IMR-90 (cell line): ENCODE data around the gene ME3. TPM values are rescaled to one million over a fixed set of nuclear protein-coding genes. Genes with fewer than 3 reads are reported as not detected.

Source experiments
- ATAC-seq: fragments of 200-7000 bp; cut with Tn5 transposase; 2 replicates; pipeline ENCODE4 v1.9.1; 2020; ENCODE audit warnings: low read depth, mild to moderate bottlenecking, moderate library complexity
- BruUV-seq: library from RNA; stranded (reverse); fragments of 400-500 nt; replicated peaks from 2 replicates; lab custom pipeline; 2021; lab: Mats Ljungman, UMichigan
- CTCF ChIA-PET: fragments of 300-600 bp; formaldehyde crosslinking; extraction: SDS; loops from one replicate; lab custom pipeline; 2021; ENCODE audit warnings: antibody characterized with exemption; lab: Yijun Ruan, JAX
- POLR2A ChIA-PET: fragments of 300-600 bp; sonication (Branson Sonifier 250); formaldehyde crosslinking; loops from one replicate; lab custom pipeline; 2022; ENCODE audit warnings: antibody characterized with exemption; ENCODE audit not compliant: unreplicated experiment; lab: Charles Lee
- DNase-seq: peaks from one replicate; pipeline ENCODE4 v3.0.0; 2013
- H2AFZ ChIP-seq: replicated peaks from 2 replicates; pipeline ENCODE3; 2013; ENCODE audit warnings: low read length, mild to moderate bottlenecking; ENCODE audit not compliant: poor library complexity
- H2AK5ac ChIP-seq: 2 replicates; pipeline ENCODE4 v1.6.1; 2013; ENCODE audit warnings: low read depth, low read length, inconsistent platforms
- H2AK9ac ChIP-seq: replicated peaks from 2 replicates; pipeline ENCODE3; 2013; ENCODE audit warnings: mild to moderate bottlenecking, low read depth, low read length, moderate library complexity; ENCODE audit not compliant: poor library complexity
- H2BK120ac ChIP-seq: 2 replicates; pipeline ENCODE4 v1.6.1; 2013; ENCODE audit warnings: low read depth, low read length, inconsistent platforms
- H2BK15ac ChIP-seq: 3 replicates; pipeline ENCODE4 v1.6.1; 2013; ENCODE audit warnings: low read depth, low read length, inconsistent platforms
- H2BK20ac ChIP-seq: 2 replicates; pipeline ENCODE4 v1.6.1; 2013; ENCODE audit warnings: low read depth, mild to moderate bottlenecking, inconsistent platforms, low read length, moderate library complexity
- H2BK5ac ChIP-seq: 2 replicates; pipeline ENCODE4 v1.6.1; 2013; ENCODE audit warnings: mild to moderate bottlenecking, low read depth, low read length, inconsistent platforms; ENCODE audit not compliant: poor library complexity, severe bottlenecking
- H3K14ac ChIP-seq: replicated peaks from 2 replicates; pipeline ENCODE4 v1.6.1; 2013; ENCODE audit warnings: low read depth, low read length, inconsistent platforms
- H3K18ac ChIP-seq: 2 replicates; pipeline ENCODE4 v1.6.1; 2013; ENCODE audit warnings: low read depth, low read length, control low read depth
- H3K23ac ChIP-seq: 2 replicates; pipeline ENCODE4 v1.6.1; 2013; ENCODE audit warnings: low read depth, low read length, inconsistent platforms
- H3K27ac ChIP-seq: 2 replicates; pipeline ENCODE4 v1.5.1; 2013; ENCODE audit warnings: mild to moderate bottlenecking, control low read depth, low read length; ENCODE audit not compliant: insufficient read depth
- H3K27me3 ChIP-seq: 2 replicates; pipeline ENCODE4 v1.6.1; 2013; ENCODE audit warnings: low read length; ENCODE audit not compliant: control insufficient read depth, insufficient read depth
- H3K36me3 ChIP-seq: 2 replicates; pipeline ENCODE4 v1.6.1; 2013; ENCODE audit warnings: low read length, mixed read lengths; ENCODE audit not compliant: control insufficient read depth, insufficient read depth
- H3K4ac ChIP-seq: 2 replicates; pipeline ENCODE4 v1.6.1; 2013; ENCODE audit warnings: low read depth, low read length, inconsistent platforms
- H3K4me1 ChIP-seq: 2 replicates; pipeline ENCODE4 v1.6.1; 2013; ENCODE audit warnings: low read length, mixed read lengths; ENCODE audit not compliant: control insufficient read depth, insufficient read depth
- H3K4me2 ChIP-seq: 2 replicates; pipeline ENCODE4 v1.6.1; 2013; ENCODE audit warnings: low read depth, mild to moderate bottlenecking, control low read depth, low read length, moderate library complexity
- H3K4me3 ChIP-seq: 2 replicates; pipeline ENCODE4 v1.5.1; 2013; ENCODE audit warnings: low read depth, mild to moderate bottlenecking, control low read depth, low read length, moderate library complexity; ENCODE audit not compliant: insufficient read depth
- H3K56ac ChIP-seq: 2 replicates; pipeline ENCODE4 v1.6.1; 2013; ENCODE audit warnings: low read length, inconsistent platforms; ENCODE audit not compliant: insufficient read depth; ENCODE audit errors: extremely low read depth
- H3K79me1 ChIP-seq, 2 experiments: 2 replicates each; pipeline ENCODE4 v1.6.1; 2013; ENCODE audit warnings: low read length in 2 of 2, inconsistent platforms in 1 of 2, low read depth in 1 of 2
- H3K9ac ChIP-seq: 2 replicates; pipeline ENCODE4 v1.6.1; 2013; ENCODE audit warnings: low read depth, low read length, control low read depth
- H3K9me1 ChIP-seq: 2 replicates; pipeline ENCODE4 v1.6.1; 2013; ENCODE audit warnings: low read length, inconsistent platforms; ENCODE audit not compliant: insufficient read depth
- H3K9me3 ChIP-seq: 2 replicates; pipeline ENCODE4 v1.6.1; 2013; ENCODE audit warnings: low read length; ENCODE audit not compliant: control insufficient read depth, insufficient read depth
- H4K20me1 ChIP-seq: 2 replicates; pipeline ENCODE4 v1.6.1; 2013; ENCODE audit warnings: low read length, inconsistent platforms; ENCODE audit not compliant: insufficient read depth
- H4K5ac ChIP-seq: 2 replicates; pipeline ENCODE4 v1.6.1; 2013; ENCODE audit warnings: mild to moderate bottlenecking, low read depth, low read length, control low read depth
- H4K8ac ChIP-seq, 2 experiments: 2 replicates each; pipeline ENCODE4 v1.6.1; 2013; ENCODE audit warnings: low read depth in 2 of 2, low read length in 2 of 2, control low read depth in 1 of 2, inconsistent platforms in 1 of 2
- H4K91ac ChIP-seq: 2 replicates; pipeline ENCODE4 v1.6.1; 2013; ENCODE audit warnings: low read depth, low read length, inconsistent platforms; ENCODE audit not compliant: insufficient read depth
- CEBPB ChIP-seq: IDR thresholded peaks from 2 replicates; pipeline ENCODE4 v1.6.1; 2012; ENCODE audit warnings: low read depth, low read length, improper control_type of control experiment
- MAFK ChIP-seq: IDR thresholded peaks from 2 replicates; pipeline ENCODE4 v1.6.1; 2012; ENCODE audit warnings: low read depth, low read length, improper control_type of control experiment
- MXI1 ChIP-seq: IDR thresholded peaks from 2 replicates; pipeline ENCODE4 v1.6.1; 2012; ENCODE audit warnings: low read depth, mild to moderate bottlenecking, low read length, moderate library complexity, borderline replicate concordance
- POLR2A ChIP-seq: IDR thresholded peaks from 2 replicates; pipeline ENCODE4 v1.6.1; 2012; ENCODE audit warnings: mild to moderate bottlenecking, low read depth, low read length
- dilution Hi-C: fragments of 300-500 bp; cut with HindIII; formaldehyde crosslinking; loops from one replicate; pipeline ENCODE4 v1.14.3; 2018; ENCODE audit warnings: low sequenced_read_pairs; ENCODE audit not compliant: unreplicated experiment
- in situ Hi-C: fragments of 300-500 bp; cut with MboI; formaldehyde crosslinking; loops from 3 replicates; pipeline ENCODE4 v1.14.3; 2019; ENCODE audit warnings: low sequenced_read_pairs, inconsistent platforms, mixed read lengths
- intact Hi-C: fragments of 100-400 bp; cut with micrococcal nuclease; formaldehyde crosslinking; loops from 2 replicates; pipeline ENCODE4 v1.10.0; 2022
- polyA plus RNA-seq, 3 experiments: library from polyadenylated mRNA; depleted of rRNA; stranded (reverse); fragments of >200 nt; gene quantifications; 2 replicates each; pipeline ENCODE4 v1.2.3, GENCODE V29; 2012; ENCODE audit warnings: low replicate concordance in 1 of 3
- total RNA-seq: library from RNA; depleted of rRNA; stranded (reverse); fragments of >200 nt; gene quantifications from 2 replicates; pipeline ENCODE4 v1.2.3, GENCODE V29; 2012
- TF ChIP-seq, protein P1 (sequence below): conservative IDR thresholded peaks from 2 replicates; pipeline ENCODE4 v1.5.1; 2012; ENCODE audit warnings: mild to moderate bottlenecking, low read depth, low read length, improper control_type of control experiment

Gene ME3
- total and polyA plus RNA-seq, 2 of the 4 experiments (the other 2 are of a cell fraction) = 7.8 to 9.0 TPM

DNA sequence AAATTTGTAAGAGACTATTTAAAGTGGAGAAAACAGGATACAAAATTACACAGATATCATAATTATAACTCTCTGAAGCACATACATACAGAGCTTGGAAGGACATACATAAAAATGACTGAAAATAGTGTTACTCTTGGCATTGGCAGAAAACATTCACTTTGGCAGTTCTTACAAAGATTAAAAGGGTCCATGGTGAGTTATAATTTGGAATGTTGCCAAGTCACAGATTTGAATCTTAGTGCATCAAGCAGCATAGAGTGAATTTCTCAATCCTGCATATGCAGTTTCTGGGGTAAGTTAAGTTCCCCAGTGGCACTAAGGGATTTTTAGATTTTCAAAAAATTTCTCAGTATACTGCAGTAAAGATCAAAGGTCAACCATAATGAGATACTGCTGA, 181.8 kb downstream of the ME3 start:
- no peaks in the 10 kb centered on the region for H4K20me1 ChIP-seq
- ATAC-seq (no peak), DNase-seq (no peak)
- H3K18ac ChIP-seq = no peak overlapping the region
- no peak for TF ChIP-seq POLR2A
- no peak for TF ChIP-seq CEBPB
- no peak for TF ChIP-seq MAFK
- no peak for TF ChIP-seq MXI1
- TF ChIP-seq, protein P1, sequence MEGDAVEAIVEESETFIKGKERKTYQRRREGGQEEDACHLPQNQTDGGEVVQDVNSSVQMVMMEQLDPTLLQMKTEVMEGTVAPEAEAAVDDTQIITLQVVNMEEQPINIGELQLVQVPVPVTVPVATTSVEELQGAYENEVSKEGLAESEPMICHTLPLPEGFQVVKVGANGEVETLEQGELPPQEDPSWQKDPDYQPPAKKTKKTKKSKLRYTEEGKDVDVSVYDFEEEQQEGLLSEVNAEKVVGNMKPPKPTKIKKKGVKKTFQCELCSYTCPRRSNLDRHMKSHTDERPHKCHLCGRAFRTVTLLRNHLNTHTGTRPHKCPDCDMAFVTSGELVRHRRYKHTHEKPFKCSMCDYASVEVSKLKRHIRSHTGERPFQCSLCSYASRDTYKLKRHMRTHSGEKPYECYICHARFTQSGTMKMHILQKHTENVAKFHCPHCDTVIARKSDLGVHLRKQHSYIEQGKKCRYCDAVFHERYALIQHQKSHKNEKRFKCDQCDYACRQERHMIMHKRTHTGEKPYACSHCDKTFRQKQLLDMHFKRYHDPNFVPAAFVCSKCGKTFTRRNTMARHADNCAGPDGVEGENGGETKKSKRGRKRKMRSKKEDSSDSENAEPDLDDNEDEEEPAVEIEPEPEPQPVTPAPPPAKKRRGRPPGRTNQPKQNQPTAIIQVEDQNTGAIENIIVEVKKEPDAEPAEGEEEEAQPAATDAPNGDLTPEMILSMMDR = no peak
- no peaks in the 10 kb centered on the region for H3K9me3 ChIP-seq
- no peak overlapping the region for H4K91ac ChIP-seq
- peaks cover 5% of the 10 kb centered on the region; the same call in 1 of the 2 replicates for H3K9me1 ChIP-seq
- H3K27me3 ChIP-seq = no peaks in the 10 kb centered on the region; the same call in 1 of the 2 replicates
- H3K4me2 ChIP-seq = no peak overlapping the region
- no peak overlapping the region for H2BK15ac ChIP-seq
- in situ Hi-C loops = no loop called here
- no peak overlapping the region for H3K4ac ChIP-seq
- H2AK9ac ChIP-seq = no peak overlapping the region
- no TSS peak for BruUV-seq
- H3K4me3 ChIP-seq = no peak overlapping the region
- H3K79me1 ChIP-seq = no peaks in the 10 kb centered on the region
- dilution Hi-C loops = no loop called here
- no peak overlapping the region for H3K14ac ChIP-seq
- H2BK120ac ChIP-seq = no peak overlapping the region
- POLR2A ChIA-PET = no interaction called here
- no peak overlapping the region for H3K23ac ChIP-seq
- H3K36me3 ChIP-seq = no peaks in the 10 kb centered on the region
- no peak overlapping the region for H3K56ac ChIP-seq
- intact Hi-C loops = no loop called here
- no peak overlapping the region for H3K9ac ChIP-seq
- H4K5ac ChIP-seq = no peak overlapping the region
- no peak overlapping the region for H2BK20ac ChIP-seq
- no peak overlapping the region for H2AK5ac ChIP-seq
- no peak overlapping the region for H4K8ac ChIP-seq
- CTCF ChIA-PET = no interaction called here
- no peak overlapping the region for H2BK5ac ChIP-seq
- no peak overlapping the region for H3K27ac ChIP-seq
- no peak overlapping the region for H2AFZ ChIP-seq
- H3K4me1 ChIP-seq = no peaks in the 10 kb centered on the region
